PC-3 (cell line): Measurements from ENCODE around the gene PLPPR2. TPM values are rescaled to one million over a fixed set of nuclear protein-coding genes. Genes with fewer than 3 reads are reported as not detected.
"Not testable (repeated sequence)": the region's sequence is repeated elsewhere in the genome, so short reads cannot be mapped to it uniquely, and the experiment has no call there.

Experiments
- ATAC-seq: fragments of 200-7000 bp; cut with Tn5 transposase; 2 replicates; pipeline ENCODE4 v1.9.1; 2020; ENCODE audit warnings: mild to moderate bottlenecking, moderate library complexity
- BruUV-seq: library from RNA; stranded (reverse); fragments of 400-500 nt; replicated peaks from 2 replicates; lab custom pipeline; 2021; lab: Mats Ljungman, UMichigan
- CTCF ChIA-PET: fragments of 300-600 bp; sonication (Branson Sonifier 250); formaldehyde crosslinking; loops from one replicate; lab custom pipeline; 2022; ENCODE audit warnings: antibody characterized with exemption; lab: Charles Lee
- POLR2A ChIA-PET: fragments of 300-600 bp; sonication (Branson Sonifier 250); formaldehyde crosslinking; loops from one replicate; lab custom pipeline; 2022; ENCODE audit warnings: antibody characterized with exemption; ENCODE audit not compliant: unreplicated experiment; lab: Charles Lee
- DNase-seq: peaks from one replicate; pipeline ENCODE4 v3.0.0-alpha.2; 2015
- H2AFZ ChIP-seq: fragments of 300-600 bp; sonication (generic); 2 replicates; pipeline ENCODE4 v1.6.0; 2016; ENCODE audit warnings: antibody characterized with exemption, low read length
- H3F3A ChIP-seq: fragments of 300-600 bp; sonication (generic); one replicate; pipeline ENCODE4 v1.6.0; 2017; ENCODE audit warnings: antibody characterized with exemption, low read length, control low read depth, mild to moderate bottlenecking; ENCODE audit not compliant: unreplicated experiment
- H3K27ac ChIP-seq: fragments of 300-600 bp; sonication (generic); 2 replicates; pipeline ENCODE4 v1.5.1; 2016; ENCODE audit warnings: mild to moderate bottlenecking, low read length
- H3K27me3 ChIP-seq: fragments of 300-600 bp; sonication (generic); 2 replicates; pipeline ENCODE4 v1.6.1; 2016; ENCODE audit warnings: low read length, mixed read lengths
- H3K36me3 ChIP-seq: fragments of 300-600 bp; sonication (generic); 2 replicates; pipeline ENCODE4 v1.6.1; 2016; ENCODE audit warnings: low read depth, mixed run types, low read length, mixed read lengths
- H3K4me1 ChIP-seq: fragments of 300-600 bp; sonication (generic); 2 replicates; pipeline ENCODE4 v1.5.1; 2016; ENCODE audit warnings: low read length; ENCODE audit not compliant: insufficient read depth
- H3K4me2 ChIP-seq: fragments of 300-600 bp; sonication (generic); 2 replicates; pipeline ENCODE4 v1.6.0; 2016; ENCODE audit warnings: low read length
- H3K4me3 ChIP-seq: fragments of 300-600 bp; sonication (generic); 2 replicates; pipeline ENCODE4 v1.5.1; 2016; ENCODE audit warnings: mild to moderate bottlenecking, low read length, mixed read lengths
- H3K79me2 ChIP-seq: fragments of 300-600 bp; sonication (generic); 2 replicates; pipeline ENCODE4 v1.6.1; 2017; ENCODE audit warnings: low read length, mixed read lengths
- H3K9ac ChIP-seq: fragments of 300-600 bp; sonication (generic); 2 replicates; pipeline ENCODE4 v1.6.0; 2016; ENCODE audit warnings: mild to moderate bottlenecking, low read length
- H3K9me2 ChIP-seq: fragments of 300-600 bp; sonication (generic); replicated peaks from 2 replicates; pipeline ENCODE4 v1.6.1; 2016; ENCODE audit warnings: mixed run types, low read length, mixed read lengths
- H3K9me3 ChIP-seq: fragments of 300-600 bp; sonication (generic); 2 replicates; pipeline ENCODE4 v1.6.1; 2016; ENCODE audit warnings: low read length, mixed read lengths
- H4K20me1 ChIP-seq: fragments of 300-600 bp; sonication (generic); 2 replicates; pipeline ENCODE4 v1.6.1; 2016; ENCODE audit warnings: low read length, mixed read lengths
- CTCF ChIP-seq: fragments of 300-600 bp; sonication (generic); conservative IDR thresholded peaks from 2 replicates; pipeline ENCODE4 v1.5.1; 2017; ENCODE audit warnings: antibody characterized with exemption, low read depth, mild to moderate bottlenecking, low read length
- EZH2 ChIP-seq: fragments of 300-600 bp; sonication (generic); IDR thresholded peaks from one replicate; pipeline ENCODE4 v1.6.1; 2017; ENCODE audit warnings: antibody characterized with exemption, mild to moderate bottlenecking, low read length; ENCODE audit not compliant: unreplicated experiment
- EZH2phosphoT487 ChIP-seq: fragments of 300-600 bp; sonication (generic); IDR thresholded peaks from 2 replicates; pipeline ENCODE4 v1.6.1; 2018; ENCODE audit warnings: mild to moderate bottlenecking, antibody characterized with exemption, low read length, borderline replicate concordance
- intact Hi-C: fragments of 100-400 bp; cut with micrococcal nuclease; formaldehyde crosslinking; loops from 2 replicates; pipeline ENCODE4 v1.9.0; 2023
- total RNA-seq: library from RNA; depleted of rRNA; stranded (reverse); fragments of >200 nt; gene quantifications from 2 replicates; pipeline ENCODE4 v1.2.3, GENCODE V29; 2014

PLPPR2 gene
- total RNA-seq, 1 experiment from 2014 or later = 38.0 TPM

- ATAC-seq (no peak), DNase-seq (no peak)
- Histone ChIP-seq H3K4me2 (no peak overlapping the region), H4K20me1 (no peaks in the 10 kb centered on the region), H3K79me2 (peaks cover 11% of the 10 kb centered on the region), H2AFZ (no peak overlapping the region), H3K9me2 (no peaks in the 10 kb centered on the region), H3K4me1 (peaks cover 26% of the 10 kb centered on the region), H3K9me3 (no peaks in the 10 kb centered on the region), H3K9ac (no peak overlapping the region), H3K27ac (no peak overlapping the region), H3F3A (no peaks in the 10 kb centered on the region), H3K4me3 (no peak overlapping the region), H3K36me3 (no peaks in the 10 kb centered on the region), H3K27me3 (no peaks in the 10 kb centered on the region)
- intact Hi-C loops = no loop called here
- BruUV-seq = no TSS peak
- CTCF ChIA-PET = no interaction called here
- POLR2A ChIA-PET = no interaction called here
- TF ChIP-seq CTCF (no peak), EZH2phosphoT487 (no peak), EZH2 (no peak)
These were observed 6.1 kb upstream of the PLPPR2 start for GRCh38 chr19:11349171-11349570.

GRCh38 chr19:11354102-11354501 is 1.1 kb upstream of the PLPPR2 start:
- BruUV-seq, ATAC-seq, H3K4me2 ChIP-seq, H3K36me3 ChIP-seq, H3F3A ChIP-seq, POLR2A ChIA-PET, H3K27ac ChIP-seq, H4K20me1 ChIP-seq, H3K9ac ChIP-seq, H3K27me3 ChIP-seq, H2AFZ ChIP-seq, H3K4me1 ChIP-seq, DNase-seq, intact Hi-C loops, H3K4me3 ChIP-seq, H3K9me2 ChIP-seq, H3K9me3 ChIP-seq: not testable (repeated sequence)
- CTCF ChIA-PET = interaction anchor here (0.6 kb wide), 1 partner anchor 21 kb away, joined by 10 read pairs; the partner anchor contains the start of gene SWSAP1
- H3K79me2 ChIP-seq = peaks cover 13% of the 10 kb centered on the region

- POLR2A ChIA-PET = no interaction called here
- TF ChIP-seq EZH2phosphoT487 (no peak), EZH2 (no peak), CTCF (no peak)
- intact Hi-C loops = no loop called here
- ATAC-seq (peak; percentile 7), DNase-seq (no peak)
- peak overlapping the region; percentile 55; the same call in 1 of the 2 replicates for H2AFZ ChIP-seq
- H3K27me3 ChIP-seq = no peaks in the 10 kb centered on the region
- H4K20me1 ChIP-seq = peaks cover 4% of the 10 kb centered on the region; the same call in 1 of the 2 replicates
- H3K4me3 ChIP-seq = peak overlapping the region; percentile 90
- BruUV-seq = TSS peak; percentile 61
- H3K27ac ChIP-seq = no peak overlapping the region
- H3K4me2 ChIP-seq = peak overlapping the region; percentile 100
- H3K9ac ChIP-seq = peak overlapping the region; percentile 46
- peaks cover 8% of the 10 kb centered on the region for H3K4me1 ChIP-seq
- H3K36me3 ChIP-seq = no peaks in the 10 kb centered on the region; the same call in 1 of the 2 replicates
- CTCF ChIA-PET = no interaction called here
- no peaks in the 10 kb centered on the region for H3K9me2 ChIP-seq
- H3K79me2 ChIP-seq = peaks cover 13% of the 10 kb centered on the region
- H3K9me3 ChIP-seq = no peaks in the 10 kb centered on the region
- H3F3A ChIP-seq = no peaks in the 10 kb centered on the region
These were observed 804 bp downstream of the PLPPR2 start for GRCh38 chr19:11356074-11356397.
